ENCODE data around the gene MEGF11. TPM values are rescaled to one million over a fixed set of nuclear protein-coding genes. Genes with fewer than 3 reads are reported as not detected.

MEGF11 gene
- total RNA-seq, 1 donor from 2014 or later = not detected

DNA sequence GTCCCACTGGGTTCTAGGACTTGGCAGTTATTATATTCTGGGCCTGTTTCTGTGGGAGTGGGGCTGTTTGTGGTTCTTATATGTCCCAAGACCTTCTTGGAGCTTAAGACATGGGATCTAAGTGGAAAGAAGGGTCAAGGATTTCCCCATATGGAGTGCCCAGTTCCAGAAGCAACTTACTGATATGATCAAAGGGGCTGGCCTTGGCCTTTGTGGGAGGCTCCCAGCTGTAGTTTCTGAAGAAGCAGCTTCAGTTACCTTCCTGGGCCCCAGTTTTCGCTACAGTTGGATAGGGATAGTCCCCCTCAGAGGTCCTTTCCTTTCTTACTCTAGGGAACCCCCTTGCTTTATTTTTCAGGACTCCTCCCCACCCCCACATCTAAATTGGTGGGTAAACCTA is 328.2 kb downstream of the MEGF11 start:
- Mint-ChIP-seq H3K4me1 (ENCODE audit: low read depth) (peaks cover 5% of the 10 kb centered on the region), H3K4me3 (ENCODE audit: unreplicated experiment) (no peak overlapping the region), H3K27ac (ENCODE audit: unreplicated experiment) (no peak overlapping the region), H3K27me3 (ENCODE audit: low read depth) (no peaks in the 10 kb centered on the region), H3K36me3 (ENCODE audit: low read depth) (no peaks in the 10 kb centered on the region), H3K9me3 (ENCODE audit: low read depth) (no peaks in the 10 kb centered on the region)
- no peak for DNase-seq (ENCODE audit: low spot score)
- no peak for TF ChIP-seq CTCF (IDR thresholded peaks at IDR 0.05)

DNA sequence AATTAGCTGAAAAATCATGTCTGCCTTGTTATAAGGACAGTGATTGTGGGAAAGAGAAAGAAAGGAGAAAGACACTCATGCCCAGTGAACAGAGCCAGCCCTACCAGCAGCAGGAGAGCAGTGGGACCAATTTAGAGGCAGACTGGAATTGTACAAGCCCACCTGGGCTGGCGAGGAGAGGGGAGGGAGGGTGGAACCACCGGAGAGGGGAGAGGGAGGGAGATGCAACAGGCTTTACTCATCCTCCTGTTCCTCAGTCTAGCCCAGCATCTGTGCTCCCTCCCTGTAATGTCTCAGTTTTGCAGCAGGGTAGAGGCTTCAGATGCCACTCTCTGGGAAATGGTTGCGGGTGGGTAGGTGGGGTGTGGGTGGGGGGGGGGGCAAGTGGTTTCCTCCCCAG is 329.5 kb downstream of the MEGF11 start:
- H3K9me3 Mint-ChIP-seq (ENCODE audit: low read depth) = no peaks in the 10 kb centered on the region
- no peaks in the 10 kb centered on the region for H3K27me3 Mint-ChIP-seq (ENCODE audit: low read depth)
- peaks cover 7% of the 10 kb centered on the region for H3K4me1 Mint-ChIP-seq (ENCODE audit: low read depth)
- H3K27ac Mint-ChIP-seq (ENCODE audit: unreplicated experiment) = no peak overlapping the region
- H3K4me3 Mint-ChIP-seq (ENCODE audit: unreplicated experiment) = no peak overlapping the region
- no peaks in the 10 kb centered on the region for H3K36me3 Mint-ChIP-seq (ENCODE audit: low read depth)
- DNase-seq (ENCODE audit: low spot score) = no peak
- no peak for TF ChIP-seq CTCF (IDR thresholded peaks at IDR 0.05)

GRCh38 chr15:65923264-65923663 is 330.3 kb downstream of the MEGF11 start:
- Mint-ChIP-seq H3K36me3 (ENCODE audit: low read depth) (peaks cover 2% of the 10 kb centered on the region), H3K4me1 (ENCODE audit: low read depth) (peaks cover 7% of the 10 kb centered on the region), H3K27ac (ENCODE audit: unreplicated experiment) (no peak overlapping the region), H3K4me3 (ENCODE audit: unreplicated experiment) (no peak overlapping the region), H3K9me3 (ENCODE audit: low read depth) (no peaks in the 10 kb centered on the region), H3K27me3 (ENCODE audit: low read depth) (no peaks in the 10 kb centered on the region)
- DNase-seq (ENCODE audit: low spot score) = no peak
- TF ChIP-seq CTCF (IDR thresholded peaks at IDR 0.05) = no peak

DNA sequence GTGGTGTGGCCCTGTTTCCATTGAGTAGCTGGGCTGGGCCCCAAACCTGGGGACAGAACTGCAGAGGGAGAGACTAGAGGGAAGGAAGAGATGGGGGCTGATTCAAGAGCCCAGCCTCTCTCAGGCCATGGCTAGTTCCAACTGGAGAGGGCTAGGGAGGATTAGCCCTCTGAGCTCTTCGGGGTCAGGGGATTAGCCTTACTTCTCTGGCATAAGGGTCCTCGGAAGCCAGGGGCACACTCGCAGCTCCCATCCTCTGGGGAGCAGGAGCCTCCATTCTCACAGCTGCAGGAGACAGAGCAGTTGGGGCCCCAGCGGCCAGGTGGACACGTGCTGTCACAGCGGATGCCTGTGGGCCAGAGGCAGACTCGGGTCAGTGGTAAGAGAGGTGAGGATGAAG is 330.9 kb downstream of the MEGF11 start:
- Mint-ChIP-seq H3K27ac (ENCODE audit: unreplicated experiment) (no peak overlapping the region), H3K4me1 (ENCODE audit: low read depth) (peaks cover 7% of the 10 kb centered on the region), H3K9me3 (ENCODE audit: low read depth) (no peaks in the 10 kb centered on the region), H3K36me3 (ENCODE audit: low read depth) (peaks cover 2% of the 10 kb centered on the region), H3K27me3 (ENCODE audit: low read depth) (no peaks in the 10 kb centered on the region), H3K4me3 (ENCODE audit: unreplicated experiment) (no peak overlapping the region)
- DNase-seq (ENCODE audit: low spot score) = no peak
- TF ChIP-seq CTCF (IDR thresholded peaks at IDR 0.05) = no peak

DNA sequence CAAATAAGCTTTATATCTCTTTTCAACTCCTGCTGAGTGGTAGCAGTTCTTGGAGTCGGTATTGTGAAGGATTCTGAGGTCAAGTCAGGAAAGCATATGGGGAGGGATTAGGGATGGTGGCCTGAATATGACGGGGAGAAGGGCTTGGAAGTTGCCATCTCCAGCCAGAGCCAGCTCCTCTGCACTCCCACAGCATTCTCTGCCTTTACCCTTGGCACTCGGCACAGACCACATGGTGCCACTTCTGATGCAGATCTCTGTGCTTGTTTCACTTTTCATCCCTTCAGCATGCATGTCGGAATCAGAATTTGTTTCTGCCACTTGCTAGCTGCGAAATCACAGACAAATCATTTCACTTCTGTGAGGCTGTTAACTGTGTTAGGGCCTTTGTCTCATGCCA is 331.8 kb downstream of the MEGF11 start:
- H3K36me3 Mint-ChIP-seq (ENCODE audit: low read depth) = peaks cover 2% of the 10 kb centered on the region
- TF ChIP-seq CTCF (IDR thresholded peaks at IDR 0.05) = no peak
- H3K27ac Mint-ChIP-seq (ENCODE audit: unreplicated experiment) = no peak overlapping the region
- H3K9me3 Mint-ChIP-seq (ENCODE audit: low read depth) = no peaks in the 10 kb centered on the region
- no peak overlapping the region for H3K4me3 Mint-ChIP-seq (ENCODE audit: unreplicated experiment)
- H3K4me1 Mint-ChIP-seq (ENCODE audit: low read depth) = peaks cover 11% of the 10 kb centered on the region
- no peak for DNase-seq (ENCODE audit: low spot score)
- no peaks in the 10 kb centered on the region for H3K27me3 Mint-ChIP-seq (ENCODE audit: low read depth)
